ENCODE data around the gene CDHR4. TPM values are rescaled to one million over a fixed set of nuclear protein-coding genes. Genes with fewer than 3 reads are reported as not detected.

The CDHR4 gene
- total and polyA plus RNA-seq, 2 of the 8 experiments (the other 6 are each of a cell fraction or from before 2014, with no cell fraction given), result 0.50 to 0.60 TPM

GRCh38 chr3:49747792-49748480, 51.7 kb downstream of the CDHR4 start (continued):
- TF ChIP-seq TCF12 (IDR thresholded peaks at IDR 0.05; ENCODE audit: low read depth, low read length), result no peak
- no peak for TF ChIP-seq CHD1 (IDR thresholded peaks at IDR 0.05; ENCODE audit: low read depth, low read length)
- no peak for TF ChIP-seq GTF2F1 (IDR thresholded peaks at IDR 0.05; ENCODE audit: borderline replicate concordance, low read depth, low read length)
- TF ChIP-seq FOSL1 (IDR thresholded peaks at IDR 0.05; ENCODE audit: insufficient read depth, low read depth, low read length), result no peak
- TF ChIP-seq, protein P1, sequence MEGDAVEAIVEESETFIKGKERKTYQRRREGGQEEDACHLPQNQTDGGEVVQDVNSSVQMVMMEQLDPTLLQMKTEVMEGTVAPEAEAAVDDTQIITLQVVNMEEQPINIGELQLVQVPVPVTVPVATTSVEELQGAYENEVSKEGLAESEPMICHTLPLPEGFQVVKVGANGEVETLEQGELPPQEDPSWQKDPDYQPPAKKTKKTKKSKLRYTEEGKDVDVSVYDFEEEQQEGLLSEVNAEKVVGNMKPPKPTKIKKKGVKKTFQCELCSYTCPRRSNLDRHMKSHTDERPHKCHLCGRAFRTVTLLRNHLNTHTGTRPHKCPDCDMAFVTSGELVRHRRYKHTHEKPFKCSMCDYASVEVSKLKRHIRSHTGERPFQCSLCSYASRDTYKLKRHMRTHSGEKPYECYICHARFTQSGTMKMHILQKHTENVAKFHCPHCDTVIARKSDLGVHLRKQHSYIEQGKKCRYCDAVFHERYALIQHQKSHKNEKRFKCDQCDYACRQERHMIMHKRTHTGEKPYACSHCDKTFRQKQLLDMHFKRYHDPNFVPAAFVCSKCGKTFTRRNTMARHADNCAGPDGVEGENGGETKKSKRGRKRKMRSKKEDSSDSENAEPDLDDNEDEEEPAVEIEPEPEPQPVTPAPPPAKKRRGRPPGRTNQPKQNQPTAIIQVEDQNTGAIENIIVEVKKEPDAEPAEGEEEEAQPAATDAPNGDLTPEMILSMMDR (IDR thresholded peaks at IDR 0.05; ENCODE audit: control extremely low read depth in 1 of 3, insufficient read depth in 1 of 3, low read depth in 1 of 3, low read length in 3 of 3), result no peak
